Kidney (tissue), 14 donors: ENCODE data around the gene CCDC180. TPM values are rescaled to one million over a fixed set of nuclear protein-coding genes. Genes with fewer than 3 reads are reported as not detected.

Experiments
- DNase-seq, 5 donors: peaks; one replicate each; pipeline ENCODE4 v3.0.0-alpha.2; 2013 to 2020
- FAIRE-seq: peaks from 2 replicates; lab custom pipeline; 2012; peaks lifted over from hg19 to GRCh38; lab: Jason Lieb, UNC
- H3K27ac ChIP-seq, 2 donors: one replicate each; pipeline ENCODE4 v1.7.0; 2013; ENCODE audit warnings: low read depth in 2 of 2, low read length in 2 of 2, inconsistent platforms in 1 of 2
- H3K27me3 ChIP-seq: one replicate; pipeline ENCODE4 v1.7.1; 2013; ENCODE audit warnings: low read length, inconsistent platforms; ENCODE audit not compliant: control insufficient read depth, insufficient read depth
- H3K36me3 ChIP-seq, 3 donors: one replicate each; pipeline versions ENCODE4 v1.7.0 to v1.7.1; 2013; ENCODE audit warnings: low read length in 3 of 3, control low read depth in 1 of 3, inconsistent platforms in 1 of 3; ENCODE audit not compliant: insufficient read depth in 3 of 3, control insufficient read depth in 2 of 3
- H3K4me1 ChIP-seq, 3 donors: one replicate each; pipeline versions ENCODE4 v1.7.0 to v1.7.1; 2013; ENCODE audit warnings: low read length in 3 of 3, inconsistent platforms in 1 of 3, low read depth in 1 of 3; ENCODE audit not compliant: control insufficient read depth in 2 of 3, insufficient read depth in 2 of 3
- H3K4me3 ChIP-seq, 3 donors: one replicate each; pipeline versions ENCODE4 v1.7.0 to v1.8.1; 2013; ENCODE audit warnings: low read length in 3 of 3, control low read depth in 1 of 3, inconsistent platforms in 1 of 3
- H3K9ac ChIP-seq, 3 donors: one replicate each; pipeline versions ENCODE4 v1.7.0 to v1.7.1; 2013; ENCODE audit warnings: low read length in 3 of 3, control low read depth in 1 of 3, inconsistent platforms in 1 of 3
- H3K9me3 ChIP-seq, 3 donors: one replicate each; pipeline versions ENCODE4 v1.7.0 to v1.7.1; 2013; ENCODE audit warnings: low read length in 3 of 3, control low read depth in 1 of 3, inconsistent platforms in 1 of 3; ENCODE audit not compliant: control insufficient read depth in 2 of 3, insufficient read depth in 1 of 3
- intact Hi-C: fragments of 100-400 bp; cut with DNase I; formaldehyde crosslinking; loops from one replicate; pipeline ENCODE4 v1.11.1; 2022
- polyA plus RNA-seq: library from polyadenylated mRNA; stranded (reverse); fragments of 350-450 nt; fragmentation: Illumina TruSeq; extraction: RNeasy Lipid Tissue Mini Kit (QIAGEN cat#74804); gene quantifications from one replicate; pipeline ENCODE4 v1.2.3, GENCODE V29; 2014; ENCODE audit warnings: low read depth, low replicate concordance; ENCODE audit not compliant: insufficient read depth
- total RNA-seq: library from RNA; stranded (reverse); fragmentation: NEBNext Ultra II Directional; extraction: Animal tissue kit (Norgen Biotek cat#: 25700); gene quantifications from one replicate; pipeline ENCODE4 v1.2.1, GENCODE V29; 2021
- TF ChIP-seq, protein P1 (sequence below): IDR thresholded peaks from 3 replicates; pipeline ENCODE4 v1.5.1; 2012; ENCODE audit warnings: mild to moderate bottlenecking, moderate library complexity, borderline replicate concordance; ENCODE audit not compliant: insufficient read depth; ENCODE audit errors: extremely low read depth
- donor health status: control.
- donor health status: control.
- donor health status: control.
- donor health status: control.
- donor health status: control.
- donor health status: DM: yes; HTN: yes; CAD: no.
- donor health status: Normal renal cell carcinoma (clear cell type).

CCDC180 gene
- total and polyA plus RNA-seq, 2 donors from 2014 or later = 3.8 to 8.8 TPM

DNA sequence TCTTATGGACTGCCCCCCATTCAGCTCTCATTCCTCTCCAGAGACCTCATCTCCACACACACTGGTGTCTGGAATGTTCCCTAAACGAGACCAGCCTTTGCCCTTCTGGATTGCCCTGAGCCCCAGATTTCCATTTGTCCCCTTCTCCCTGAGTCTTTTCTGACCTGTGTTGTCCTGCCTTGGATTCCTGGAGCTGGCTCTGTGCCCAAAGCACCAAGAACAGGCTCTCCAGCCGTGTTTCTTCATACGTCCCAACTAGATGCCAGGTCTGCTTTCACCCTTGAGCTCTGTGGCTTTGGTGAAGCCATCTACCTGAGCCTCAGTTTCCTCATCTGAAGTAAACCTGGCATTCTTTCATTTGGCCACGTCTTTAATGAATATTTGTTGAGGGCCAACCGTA is 6.3 kb downstream of the CCDC180 start:
- intact Hi-C loops = no loop called here
- H3K27me3 ChIP-seq = no peaks in the 10 kb centered on the region
- FAIRE-seq (no peak), DNase-seq (no peak)
- H3K36me3 ChIP-seq = peaks cover 0 to 12% (median 7%) of the 10 kb centered on the region in 3 donors
- TF ChIP-seq, protein P1, sequence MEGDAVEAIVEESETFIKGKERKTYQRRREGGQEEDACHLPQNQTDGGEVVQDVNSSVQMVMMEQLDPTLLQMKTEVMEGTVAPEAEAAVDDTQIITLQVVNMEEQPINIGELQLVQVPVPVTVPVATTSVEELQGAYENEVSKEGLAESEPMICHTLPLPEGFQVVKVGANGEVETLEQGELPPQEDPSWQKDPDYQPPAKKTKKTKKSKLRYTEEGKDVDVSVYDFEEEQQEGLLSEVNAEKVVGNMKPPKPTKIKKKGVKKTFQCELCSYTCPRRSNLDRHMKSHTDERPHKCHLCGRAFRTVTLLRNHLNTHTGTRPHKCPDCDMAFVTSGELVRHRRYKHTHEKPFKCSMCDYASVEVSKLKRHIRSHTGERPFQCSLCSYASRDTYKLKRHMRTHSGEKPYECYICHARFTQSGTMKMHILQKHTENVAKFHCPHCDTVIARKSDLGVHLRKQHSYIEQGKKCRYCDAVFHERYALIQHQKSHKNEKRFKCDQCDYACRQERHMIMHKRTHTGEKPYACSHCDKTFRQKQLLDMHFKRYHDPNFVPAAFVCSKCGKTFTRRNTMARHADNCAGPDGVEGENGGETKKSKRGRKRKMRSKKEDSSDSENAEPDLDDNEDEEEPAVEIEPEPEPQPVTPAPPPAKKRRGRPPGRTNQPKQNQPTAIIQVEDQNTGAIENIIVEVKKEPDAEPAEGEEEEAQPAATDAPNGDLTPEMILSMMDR = no peak
- H3K9me3 ChIP-seq = no peaks in the 10 kb centered on the region
- no peak overlapping the region for H3K4me3 ChIP-seq
- H3K4me1 ChIP-seq = no peaks in the 10 kb centered on the region
- no peak overlapping the region for H3K27ac ChIP-seq
- H3K9ac ChIP-seq = no peak overlapping the region

- intact Hi-C loops = no loop called here
- FAIRE-seq = no peak
- Histone ChIP-seq H3K27ac (no peak overlapping the region), H3K4me1 (no peaks in the 10 kb centered on the region), H3K4me3 (no peak overlapping the region), H3K27me3 (no peaks in the 10 kb centered on the region), H3K9ac (no peak overlapping the region), H3K36me3 (peaks cover 0 to 12% (median 6%) of the 10 kb centered on the region in 3 donors), H3K9me3 (no peaks in the 10 kb centered on the region)
- TF ChIP-seq, protein P1 = no peak
- DNase-seq = no peak
Measured at GRCh38 chr9:97314503-97314902, 7.0 kb downstream of the CCDC180 start.

GRCh38 chr9:97315550-97315949 is 8.1 kb downstream of the CCDC180 start:
- TF ChIP-seq, protein P1 = no peak
- intact Hi-C loops = no loop called here
- FAIRE-seq = no peak
- H3K27ac ChIP-seq = no peak overlapping the region
- no peaks in the 10 kb centered on the region for H3K27me3 ChIP-seq
- no peak overlapping the region for H3K9ac ChIP-seq
- no peak overlapping the region for H3K4me3 ChIP-seq
- peaks cover 0 to 12% (median 6%) of the 10 kb centered on the region in 3 donors for H3K36me3 ChIP-seq
- DNase-seq = no peak
- H3K4me1 ChIP-seq = no peaks in the 10 kb centered on the region
- no peaks in the 10 kb centered on the region for H3K9me3 ChIP-seq

GRCh38 chr9:97316904-97317303 is 9.4 kb downstream of the CCDC180 start:
- Histone ChIP-seq H3K4me1 (no peaks in the 10 kb centered on the region), H3K9ac (no peak overlapping the region), H3K9me3 (no peaks in the 10 kb centered on the region), H3K36me3 (peaks cover 0 to 12% (median 3%) of the 10 kb centered on the region in 3 donors), H3K27ac (no peak overlapping the region), H3K4me3 (no peak overlapping the region), H3K27me3 (no peaks in the 10 kb centered on the region)
- TF ChIP-seq, protein P1 = no peak
- DNase-seq (no peak), FAIRE-seq (no peak)
- intact Hi-C loops = no loop called here
